BE2C (cell line): ENCODE results near the gene CRIM1.

Experiments used
- DNase-seq: peaks from one replicate; pipeline ENCODE4 v3.0.0-alpha.2; 2020
- H3K27me3 ChIP-seq: fragments of 250-450 bp; sonication (Bioruptor Pico); 2 replicates; pipeline ENCODE4 v1.5.1; 2020; ENCODE audit warnings: mild to moderate bottlenecking
- H3K36me3 ChIP-seq: fragments of 250-450 bp; sonication (Bioruptor Pico); 2 replicates; pipeline ENCODE4 v1.5.1; 2020; ENCODE audit warnings: mild to moderate bottlenecking
- H3K4me1 ChIP-seq: fragments of 250-450 bp; sonication (Bioruptor Pico); 2 replicates; pipeline ENCODE4 v1.5.1; 2020
- H3K4me3 ChIP-seq: 2 replicates; pipeline ENCODE4 v1.5.1; 2011; ENCODE audit warnings: low read depth, low read length
- H3K9me3 ChIP-seq: fragments of 250-450 bp; sonication (Bioruptor Pico); 2 replicates; pipeline ENCODE4 v1.5.1; 2020
- TF ChIP-seq, protein P1 (sequence below): IDR thresholded peaks from 2 replicates; pipeline ENCODE4 v1.5.1; 2012; ENCODE audit warnings: mild to moderate bottlenecking, low read depth, low read length

Gene CRIM1

DNA sequence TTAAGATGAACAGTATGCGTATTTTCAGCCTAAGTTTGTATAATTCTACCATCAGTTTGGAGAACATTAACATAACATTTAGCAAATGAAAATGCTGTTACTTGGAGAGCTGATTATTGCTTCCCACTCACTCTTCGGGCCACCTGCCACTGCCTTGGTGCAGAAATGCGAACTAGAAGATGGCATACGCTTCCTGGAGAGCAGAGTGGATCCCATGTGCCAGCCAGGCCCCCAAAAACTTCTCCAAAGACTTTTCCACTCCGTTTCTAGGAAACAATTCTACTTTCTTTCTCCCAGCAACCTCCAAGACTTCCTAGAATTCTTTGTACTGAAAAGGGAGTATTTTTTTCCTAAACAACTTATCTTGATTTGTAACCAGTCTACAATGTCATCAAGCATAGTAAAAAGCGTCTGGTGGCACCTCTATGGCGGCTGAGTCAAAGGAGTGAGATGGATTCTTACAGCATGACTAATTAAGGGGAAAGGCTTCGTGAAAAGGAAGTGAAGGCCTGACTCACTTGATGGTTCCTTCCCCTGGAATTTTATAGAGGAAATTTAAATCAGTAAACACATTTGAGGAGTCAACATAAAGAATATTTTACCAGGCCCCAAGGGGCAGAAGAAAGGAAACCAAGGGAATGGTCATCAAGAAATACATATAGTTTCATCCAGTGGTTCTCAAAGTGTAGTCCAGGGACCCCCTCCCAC lies 205.8 kb downstream of the CRIM1 start:
- Histone ChIP-seq H3K36me3 (no peaks in the 10 kb centered on the region), H3K4me1 (no peaks in the 10 kb centered on the region), H3K27me3 (no peaks in the 10 kb centered on the region), H3K9me3 (no peaks in the 10 kb centered on the region), H3K4me3 (no peak overlapping the region)
- TF ChIP-seq, protein P1, sequence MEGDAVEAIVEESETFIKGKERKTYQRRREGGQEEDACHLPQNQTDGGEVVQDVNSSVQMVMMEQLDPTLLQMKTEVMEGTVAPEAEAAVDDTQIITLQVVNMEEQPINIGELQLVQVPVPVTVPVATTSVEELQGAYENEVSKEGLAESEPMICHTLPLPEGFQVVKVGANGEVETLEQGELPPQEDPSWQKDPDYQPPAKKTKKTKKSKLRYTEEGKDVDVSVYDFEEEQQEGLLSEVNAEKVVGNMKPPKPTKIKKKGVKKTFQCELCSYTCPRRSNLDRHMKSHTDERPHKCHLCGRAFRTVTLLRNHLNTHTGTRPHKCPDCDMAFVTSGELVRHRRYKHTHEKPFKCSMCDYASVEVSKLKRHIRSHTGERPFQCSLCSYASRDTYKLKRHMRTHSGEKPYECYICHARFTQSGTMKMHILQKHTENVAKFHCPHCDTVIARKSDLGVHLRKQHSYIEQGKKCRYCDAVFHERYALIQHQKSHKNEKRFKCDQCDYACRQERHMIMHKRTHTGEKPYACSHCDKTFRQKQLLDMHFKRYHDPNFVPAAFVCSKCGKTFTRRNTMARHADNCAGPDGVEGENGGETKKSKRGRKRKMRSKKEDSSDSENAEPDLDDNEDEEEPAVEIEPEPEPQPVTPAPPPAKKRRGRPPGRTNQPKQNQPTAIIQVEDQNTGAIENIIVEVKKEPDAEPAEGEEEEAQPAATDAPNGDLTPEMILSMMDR, result no peak
- DNase-seq, result no peak

DNA sequence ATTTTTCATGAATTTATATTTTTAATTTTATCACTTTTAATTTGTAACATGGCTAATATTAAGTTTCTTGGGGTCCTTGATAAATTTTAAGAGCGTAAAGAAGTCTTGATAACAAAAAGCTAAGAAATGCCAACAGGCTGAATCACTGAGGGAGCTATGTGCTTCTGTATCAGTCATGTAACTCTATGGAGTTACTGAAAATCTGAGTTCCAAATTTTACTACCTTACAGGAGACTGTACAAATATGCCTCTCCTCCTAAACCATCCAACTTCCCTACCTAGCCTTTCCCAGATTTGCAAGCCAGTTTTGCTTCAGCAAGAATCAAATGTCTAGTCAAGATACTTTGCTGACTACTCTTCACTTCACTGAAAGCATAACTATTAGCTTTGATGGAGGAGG lies 206.7 kb downstream of the CRIM1 start:
- Histone ChIP-seq H3K27me3 (no peaks in the 10 kb centered on the region), H3K9me3 (no peaks in the 10 kb centered on the region), H3K4me3 (no peak overlapping the region), H3K4me1 (no peaks in the 10 kb centered on the region), H3K36me3 (no peaks in the 10 kb centered on the region)
- TF ChIP-seq, protein P1, result no peak
- no peak for DNase-seq

DNA sequence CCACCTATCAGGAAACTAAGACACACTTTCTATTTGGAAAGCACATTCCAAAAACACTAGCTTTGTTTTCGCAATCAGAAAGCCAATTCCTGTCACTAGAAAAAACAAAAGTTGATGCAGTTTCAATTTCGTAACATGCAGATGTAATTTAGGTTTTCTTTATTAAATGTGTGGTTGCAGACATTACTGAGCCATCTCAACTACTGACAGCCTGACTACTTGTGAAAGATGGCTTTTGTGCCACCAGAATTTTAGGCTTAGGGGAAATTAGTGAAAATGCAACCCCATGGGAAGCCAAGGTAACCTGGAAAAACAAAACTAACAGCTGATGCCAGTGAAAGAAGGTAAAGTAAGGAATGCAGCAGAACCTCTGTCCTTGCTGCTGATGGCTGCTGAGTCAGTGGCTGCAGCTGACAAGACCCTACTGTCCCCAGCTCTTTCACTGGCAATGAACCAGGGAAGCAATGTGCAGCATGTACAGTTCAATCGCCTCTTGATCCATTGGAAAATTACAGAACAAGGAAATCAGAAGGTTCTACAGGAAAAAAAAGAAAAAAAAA lies 207.5 kb downstream of the CRIM1 start:
- H3K36me3 ChIP-seq, result no peaks in the 10 kb centered on the region
- DNase-seq, result no peak
- no peak overlapping the region for H3K4me3 ChIP-seq

DNA sequence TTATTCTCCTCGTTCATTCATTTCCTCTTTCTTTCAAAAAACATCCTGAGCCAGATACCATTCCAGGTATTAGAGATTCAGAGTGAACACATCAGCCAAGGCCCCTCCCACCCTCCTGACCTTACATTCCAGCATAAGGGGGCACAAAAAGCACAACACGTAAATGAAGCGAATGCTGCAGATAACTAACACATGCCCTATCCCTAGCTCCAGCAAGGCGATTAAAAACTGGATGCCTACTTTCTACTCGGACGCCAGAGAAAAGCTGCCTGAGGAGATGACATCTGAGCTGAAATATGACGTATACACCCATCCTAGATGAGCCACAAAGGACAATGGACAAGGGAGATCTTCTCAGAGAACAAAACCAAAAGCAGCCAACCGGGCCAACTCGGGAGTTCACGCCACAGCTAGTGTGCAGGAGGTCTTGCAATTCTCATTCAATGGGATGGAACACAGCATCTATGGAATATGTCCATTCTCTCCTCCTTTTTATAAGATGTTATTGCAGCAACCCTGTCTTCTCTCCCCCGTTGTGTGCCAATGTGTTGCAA lies 208.9 kb downstream of the CRIM1 start:
- H3K36me3 ChIP-seq, result no peaks in the 10 kb centered on the region
- no peak for DNase-seq
- H3K4me3 ChIP-seq, result no peak overlapping the region
- no peaks in the 10 kb centered on the region for H3K27me3 ChIP-seq
- no peaks in the 10 kb centered on the region for H3K9me3 ChIP-seq
- no peaks in the 10 kb centered on the region for H3K4me1 ChIP-seq
- TF ChIP-seq, protein P1, result no peak

More for the DNA sequence above, 207.5 kb downstream of the CRIM1 start:
- no peaks in the 10 kb centered on the region for H3K9me3 ChIP-seq
- TF ChIP-seq, protein P1, result no peak
- H3K4me1 ChIP-seq, result no peaks in the 10 kb centered on the region
- no peaks in the 10 kb centered on the region for H3K27me3 ChIP-seq

DNA sequence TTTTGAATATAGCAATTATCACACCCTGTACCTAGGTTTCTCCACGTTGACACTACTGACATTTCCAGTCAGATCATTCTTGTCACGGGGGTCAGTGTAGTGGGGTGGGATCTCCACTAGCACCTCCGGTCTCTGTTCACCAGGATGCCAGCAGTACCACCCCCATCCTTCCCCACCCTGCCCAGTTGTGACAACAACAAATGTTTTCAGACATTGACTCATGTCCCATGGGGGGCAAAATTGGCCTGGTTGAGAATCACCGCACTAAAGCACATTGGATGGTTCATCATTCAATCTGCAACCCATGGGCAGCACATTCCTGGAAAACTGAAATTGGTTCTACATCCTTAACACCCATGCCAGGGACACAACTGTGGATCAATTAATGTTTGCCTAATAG lies 210.1 kb downstream of the CRIM1 start:
- Histone ChIP-seq H3K36me3 (no peaks in the 10 kb centered on the region), H3K27me3 (no peaks in the 10 kb centered on the region), H3K4me3 (no peak overlapping the region), H3K9me3 (no peaks in the 10 kb centered on the region), H3K4me1 (no peaks in the 10 kb centered on the region)
- TF ChIP-seq, protein P1, result no peak
- no peak for DNase-seq

DNA sequence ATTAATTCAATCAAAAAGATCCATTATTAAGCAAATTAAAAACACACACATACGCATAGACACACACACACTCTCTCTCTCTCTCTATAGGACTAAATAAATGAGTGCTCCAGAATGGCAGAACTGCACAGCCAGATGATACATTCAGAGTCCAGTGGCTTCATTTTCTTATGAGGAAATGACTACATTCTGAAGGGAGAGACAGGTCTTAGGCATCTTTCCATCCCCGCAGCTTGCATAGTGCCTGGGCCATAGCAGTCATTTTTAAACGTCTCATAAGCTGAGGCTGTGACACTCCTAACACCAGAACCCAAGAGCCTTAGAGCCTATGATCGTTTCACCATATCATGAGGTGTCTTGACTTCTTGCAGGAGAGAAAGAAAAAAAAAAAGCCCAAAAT lies 211.3 kb downstream of the CRIM1 start:
- DNase-seq, result no peak
- Histone ChIP-seq H3K36me3 (no peaks in the 10 kb centered on the region), H3K9me3 (no peaks in the 10 kb centered on the region), H3K4me1 (no peaks in the 10 kb centered on the region), H3K4me3 (no peak overlapping the region), H3K27me3 (no peaks in the 10 kb centered on the region)
- TF ChIP-seq, protein P1, result no peak
